Tongue (tissue), 2 donors: Measurements from ENCODE around the gene KXD1. TPM values are rescaled to one million over a fixed set of nuclear protein-coding genes. Genes with fewer than 3 reads are reported as not detected.
"Not testable (repeated sequence)": the region's sequence is repeated elsewhere in the genome, so short reads cannot be mapped to it uniquely, and the experiment has no call there.

Experiments used
- DNase-seq: peaks from one replicate; pipeline ENCODE4 v3.0.0-alpha.2; 2015
- total RNA-seq: library from RNA; depleted of rRNA; stranded (reverse); fragments of >200 nt; gene quantifications from one replicate; pipeline ENCODE4 v1.2.3, GENCODE V29; 2014

The KXD1 gene
- total RNA-seq, 1 donor from 2014 or later: 40.7 TPM

GRCh38 chr19:18536475-18536874 is 21.2 kb upstream of the KXD1 start:
- DNase-seq: no peak

- no peak for DNase-seq
These were observed 20.2 kb upstream of the KXD1 start for GRCh38 chr19:18537431-18537830.

- DNase-seq: no peak
These were observed 19.6 kb upstream of the KXD1 start for GRCh38 chr19:18538115-18538514.

GRCh38 chr19:18539372-18539771 is 18.3 kb upstream of the KXD1 start:
- no peak for DNase-seq

GRCh38 chr19:18540200-18540599 is 17.5 kb upstream of the KXD1 start:
- DNase-seq: not testable (repeated sequence)

- DNase-seq: no peak
These were observed 16.2 kb upstream of the KXD1 start for GRCh38 chr19:18541258-18541991.

GRCh38 chr19:18541992-18542940 is 15.4 kb upstream of the KXD1 start:
- no peak for DNase-seq

GRCh38 chr19:18542941-18543813 is 14.5 kb upstream of the KXD1 start, which contains the start of gene FKBP8:
Gene FKBP8, minus strand, starts transcription at chr19:18543573. Its CDS starts 1,603 bp downstream, at chr19:18541970.
- peak; percentile 96 for DNase-seq

- DNase-seq: peak; percentile 51
These were observed 13.7 kb upstream of the KXD1 start for GRCh38 chr19:18543814-18544475.

- no peak for DNase-seq
These were observed 6.0 kb upstream of the KXD1 start for GRCh38 chr19:18551631-18552030.

- peak; percentile 10 for DNase-seq
These were observed 509 bp downstream of the KXD1 start for GRCh38 chr19:18558202-18558555.

GRCh38 chr19:18558604-18559003 is 934 bp downstream of the KXD1 start:
- DNase-seq: no peak

GRCh38 chr19:18559685-18560084 is 2.0 kb downstream of the KXD1 start:
- DNase-seq: no peak

- no peak for DNase-seq
These were observed 4.4 kb downstream of the KXD1 start for GRCh38 chr19:18562086-18562485.

- DNase-seq: no peak
These were observed 9.3 kb downstream of the KXD1 start for GRCh38 chr19:18566953-18567352.

GRCh38 chr19:18568367-18568766 is 10.7 kb downstream of the KXD1 start:
- DNase-seq: no peak

GRCh38 chr19:18571564-18572344 is 14.1 kb downstream of the KXD1 start, which contains the start of gene UBA52:
Gene UBA52, plus strand, starts transcription at chr19:18571857. Its CDS starts 1,444 bp downstream, at chr19:18573301.
- DNase-seq: peak; percentile 99

- DNase-seq: no peak
These were observed 17.1 kb downstream of the KXD1 start for GRCh38 chr19:18574691-18575291.

- DNase-seq: no peak
These were observed 18.7 kb downstream of the KXD1 start for GRCh38 chr19:18576383-18576782.

GRCh38 chr19:18577365-18577914 is 19.8 kb downstream of the KXD1 start:
- DNase-seq: no peak
